Measurements from ENCODE around the gene MEGF11.
"Not testable (repeated sequence)": the region's sequence is repeated elsewhere in the genome, so short reads cannot be mapped to it uniquely, and the experiment has no call there.

MEGF11 gene

GRCh38 chr15:65881766-65882434 lies 371.6 kb downstream of the MEGF11 start:
- Mint-ChIP-seq H3K4me1 (ENCODE audit: low read depth in 2 of 2) (peaks cover 15 to 23% of the 10 kb centered on the region in 2 donors), H3K27me3 (no peaks in the 10 kb centered on the region), H3K36me3 (ENCODE audit: insufficient read depth) (peaks cover 73% of the 10 kb centered on the region), H3K27ac (no peak overlapping the region), H3K4me3 (no peak overlapping the region), H3K9me3 (no peaks in the 10 kb centered on the region)
- DNase-seq (no peak), ATAC-seq (replicated peaks) (peak; percentile 10)

GRCh38 chr15:65877749-65878148 lies 375.8 kb downstream of the MEGF11 start:
- no peak for ATAC-seq (replicated peaks)
- Mint-ChIP-seq H3K4me3 (no peak overlapping the region), H3K27me3 (no peaks in the 10 kb centered on the region), H3K4me1 (ENCODE audit: low read depth in 2 of 2) (peaks cover 9 to 14% of the 10 kb centered on the region in 2 donors), H3K9me3 (no peaks in the 10 kb centered on the region), H3K36me3 (ENCODE audit: insufficient read depth) (peaks cover 60% of the 10 kb centered on the region), H3K27ac (no peak overlapping the region)
- DNase-seq = no peak

GRCh38 chr15:65875458-65875857 lies 378.1 kb downstream of the MEGF11 start:
- Mint-ChIP-seq H3K4me1 (ENCODE audit: low read depth in 2 of 2) (peaks cover 15 to 26% of the 10 kb centered on the region in 2 donors), H3K27me3 (no peaks in the 10 kb centered on the region), H3K9me3 (no peaks in the 10 kb centered on the region), H3K4me3 (no peak overlapping the region), H3K27ac (no peak overlapping the region), H3K36me3 (ENCODE audit: insufficient read depth) (peaks cover 44% of the 10 kb centered on the region)
- ATAC-seq (replicated peaks) (no peak), DNase-seq (no peak)

- Mint-ChIP-seq H3K27ac (no peak overlapping the region), H3K4me1 (ENCODE audit: low read depth in 2 of 2) (peaks cover 26 to 40% of the 10 kb centered on the region in 2 donors)
- no peak for ATAC-seq (replicated peaks)
Measured at GRCh38 chr15:65873256-65873655, 380.3 kb downstream of the MEGF11 start.

GRCh38 chr15:65872596-65872995 lies 381.0 kb downstream of the MEGF11 start:
- peak overlapping the region in 1 of 2 donors; percentile 28 for H3K4me3 Mint-ChIP-seq
- peaks cover 26 to 40% of the 10 kb centered on the region in 2 donors for H3K4me1 Mint-ChIP-seq (ENCODE audit: low read depth in 2 of 2)
- H3K36me3 Mint-ChIP-seq (ENCODE audit: insufficient read depth) = peaks cover 45% of the 10 kb centered on the region
- ATAC-seq (replicated peaks); DNase-seq; H3K27me3 Mint-ChIP-seq; H3K9me3 Mint-ChIP-seq; H3K27ac Mint-ChIP-seq: not testable (repeated sequence)

More at GRCh38 chr15:65873256-65873655, 380.3 kb downstream of the MEGF11 start:
- no peaks in the 10 kb centered on the region for H3K9me3 Mint-ChIP-seq
- peaks cover 50% of the 10 kb centered on the region for H3K36me3 Mint-ChIP-seq (ENCODE audit: insufficient read depth)
- no peak overlapping the region for H3K4me3 Mint-ChIP-seq
- no peak for DNase-seq
- H3K27me3 Mint-ChIP-seq = no peaks in the 10 kb centered on the region

- not testable (repeated sequence) for H3K9me3 Mint-ChIP-seq; H3K27ac Mint-ChIP-seq; DNase-seq; H3K4me3 Mint-ChIP-seq; ATAC-seq (replicated peaks); H3K27me3 Mint-ChIP-seq
- Mint-ChIP-seq H3K4me1 (ENCODE audit: low read depth in 2 of 2) (peaks cover 26 to 40% of the 10 kb centered on the region in 2 donors), H3K36me3 (ENCODE audit: insufficient read depth) (peaks cover 39% of the 10 kb centered on the region)
Measured at GRCh38 chr15:65871886-65872285, 381.7 kb downstream of the MEGF11 start.

GRCh38 chr15:65870889-65871533 lies 382.5 kb downstream of the MEGF11 start:
- Mint-ChIP-seq H3K27me3 (no peaks in the 10 kb centered on the region), H3K4me3 (peak overlapping the region; percentile 98 to 99), H3K9me3 (no peaks in the 10 kb centered on the region), H3K4me1 (ENCODE audit: low read depth in 2 of 2) (peaks cover 26 to 40% of the 10 kb centered on the region in 2 donors), H3K27ac (peak overlapping the region; percentile 99), H3K36me3 (ENCODE audit: insufficient read depth) (peaks cover 33% of the 10 kb centered on the region)
- DNase-seq = no peak
- ATAC-seq (replicated peaks) = no peak

GRCh38 chr15:65869954-65870871 lies 383.3 kb downstream of the MEGF11 start:
- DNase-seq = peak in 1 of 3 experiments; percentile 18
- H3K36me3 Mint-ChIP-seq (ENCODE audit: insufficient read depth) = peaks cover 32% of the 10 kb centered on the region
- H3K9me3 Mint-ChIP-seq = no peaks in the 10 kb centered on the region
- peak overlapping the region; percentile 98 to 99 for H3K4me3 Mint-ChIP-seq
- peak overlapping the region; percentile 99 for H3K27ac Mint-ChIP-seq
- ATAC-seq (replicated peaks) = no peak
- no peaks in the 10 kb centered on the region for H3K27me3 Mint-ChIP-seq
- peaks cover 24 to 34% of the 10 kb centered on the region in 2 donors for H3K4me1 Mint-ChIP-seq (ENCODE audit: low read depth in 2 of 2)

- Mint-ChIP-seq H3K4me3 (peak within 1 kb of the TSS; percentile 98 to 99), H3K9me3 (no peaks in the 10 kb centered on the region), H3K27ac (peak within 1 kb of the TSS; percentile 99), H3K27me3 (no peaks in the 10 kb centered on the region), H3K4me1 (ENCODE audit: low read depth in 2 of 2) (peaks cover 24 to 28% of the 10 kb centered on the region in 2 donors), H3K36me3 (ENCODE audit: insufficient read depth) (peaks cover 24% of the 10 kb centered on the region)
- peak; percentile 93 for ATAC-seq (replicated peaks)
- DNase-seq = peak; percentile 91 to 94 (median 92)
Measured at GRCh38 chr15:65869126-65869953, 384.2 kb downstream of the MEGF11 start, which contains the start of gene RAB11A. RAB11A (plus strand) TSS chr15:65869491; CDS start chr15:65869586, 95 bp downstream.

- Mint-ChIP-seq H3K4me3 (peak overlapping the region; percentile 98 to 99), H3K27me3 (no peaks in the 10 kb centered on the region), H3K36me3 (ENCODE audit: insufficient read depth) (peaks cover 22% of the 10 kb centered on the region), H3K9me3 (no peaks in the 10 kb centered on the region), H3K4me1 (ENCODE audit: low read depth in 2 of 2) (peaks cover 24 to 27% of the 10 kb centered on the region in 2 donors), H3K27ac (peak overlapping the region; percentile 99)
- DNase-seq = no peak
- no peak for ATAC-seq (replicated peaks)
Measured at GRCh38 chr15:65868546-65869125, 384.9 kb downstream of the MEGF11 start.

GRCh38 chr15:65867933-65868332 lies 385.6 kb downstream of the MEGF11 start:
- H3K9me3 Mint-ChIP-seq; H3K27ac Mint-ChIP-seq; DNase-seq; ATAC-seq (replicated peaks); H3K4me3 Mint-ChIP-seq; H3K27me3 Mint-ChIP-seq: not testable (repeated sequence)
- Mint-ChIP-seq H3K4me1 (ENCODE audit: low read depth in 2 of 2) (peaks cover 24 to 27% of the 10 kb centered on the region in 2 donors), H3K36me3 (ENCODE audit: insufficient read depth) (peaks cover 22% of the 10 kb centered on the region)

GRCh38 chr15:65867244-65867643 lies 386.3 kb downstream of the MEGF11 start:
- H3K36me3 Mint-ChIP-seq (ENCODE audit: insufficient read depth) = peaks cover 22% of the 10 kb centered on the region
- no peak overlapping the region for H3K4me3 Mint-ChIP-seq
- ATAC-seq (replicated peaks) (no peak), DNase-seq (no peak)
- H3K4me1 Mint-ChIP-seq (ENCODE audit: low read depth in 2 of 2) = peaks cover 19 to 23% of the 10 kb centered on the region in 2 donors
- no peaks in the 10 kb centered on the region for H3K9me3 Mint-ChIP-seq
- no peaks in the 10 kb centered on the region for H3K27me3 Mint-ChIP-seq
- H3K27ac Mint-ChIP-seq = no peak overlapping the region
